ENCODE data around the gene MCM10. TPM values are rescaled to one million over a fixed set of nuclear protein-coding genes. Genes with fewer than 3 reads are reported as not detected.

MCM10 gene
- total and polyA plus RNA-seq, 2 of the 8 experiments (the other 6 are each of a cell fraction or from before 2014, with no cell fraction given): 9.8 to 60.3 TPM

- no peak for TF ChIP-seq EP300 (IDR thresholded peaks at IDR 0.05; ENCODE audit: borderline replicate concordance in 1 of 2, low read depth in 2 of 2, low read length in 2 of 2)
- no peak for TF ChIP-seq SIN3A (conservative IDR thresholded peaks at IDR 0.05 in 1 of 2, IDR thresholded peaks at IDR 0.05 in 1 of 2; ENCODE audit: low read depth in 1 of 2, low read length in 2 of 2)
- TF ChIP-seq PHF8 (conservative IDR thresholded peaks at IDR 0.05; ENCODE audit: low read depth, low read length): no peak
- no peak for TF ChIP-seq NRF1 (IDR thresholded peaks at IDR 0.05; ENCODE audit: low read depth, low read length)
- no peak for TF ChIP-seq NANOG (IDR thresholded peaks at IDR 0.05; ENCODE audit: insufficient read depth, low read depth, low read length, poor library complexity, severe bottlenecking)
- TF ChIP-seq HDAC2 (IDR thresholded peaks at IDR 0.05; ENCODE audit: borderline replicate concordance in 1 of 2, low read depth in 2 of 2, low read length in 2 of 2): no peak
- no peak for TF ChIP-seq SIRT6 (IDR thresholded peaks at IDR 0.05; ENCODE audit: low read length)
- no peak for TF ChIP-seq BCL11A (IDR thresholded peaks at IDR 0.05; ENCODE audit: low read depth in 2 of 2, low read length in 2 of 2)
Observed at GRCh38 chr10:13146379-13146778, 15.0 kb upstream of the MCM10 start (continued).

Data from H1 (cell line).